ENCODE results near the gene PTGIS. TPM values are rescaled to one million over a fixed set of nuclear protein-coding genes. Genes with fewer than 3 reads are reported as not detected.

The PTGIS gene
- polyA plus RNA-seq, 2 of the 4 experiments (the other 2 are of a cell fraction), result 0.03 to 0.04 TPM

- TF ChIP-seq KDM1A (IDR thresholded peaks at IDR 0.05; ENCODE audit: low read depth) (no peak), BHLHE40 (IDR thresholded peaks at IDR 0.05; ENCODE audit: low read depth, low read length) (no peak), NPAS2 (CRISPR knock-in tag; IDR thresholded peaks at IDR 0.05; ENCODE audit: borderline replicate concordance) (no peak), MAX (IDR thresholded peaks at IDR 0.05) (peak; percentile 61), HOXA7 (CRISPR knock-in tag; IDR thresholded peaks at IDR 0.05) (no peak), RAD21 (conservative IDR thresholded peaks at IDR 0.05 in 1 of 2, IDR thresholded peaks at IDR 0.05 in 1 of 2) (peak; percentile 95 to 96), ESRRA (IDR thresholded peaks at IDR 0.05; ENCODE audit: borderline replicate concordance, low read length) (no peak), SMC3 (IDR thresholded peaks at IDR 0.05) (peak; percentile 96)
Observed at GRCh38 chr20:49608752-49609670, 41.1 kb upstream of the PTGIS start (continued).

GRCh38 chr20:49607568-49607967, 39.6 kb upstream of the PTGIS start:
- Histone ChIP-seq H3K27ac (no peak overlapping the region; a peak in 1 of 6 replicates), H3K4me2 (no peak overlapping the region), H3K4me1 (peaks cover 30% of the 10 kb centered on the region), H3K4me3 (no peak overlapping the region), H3K9me3 (no peaks in the 10 kb centered on the region)
- WGBS (ENCODE audit: missing lambda C conversion rate), result 100% methylated on average over 1 of the region's 1 CpG
- TF ChIP-seq FOSL2 (IDR thresholded peaks at IDR 0.05) (no peak), FOSL2 (CRISPR knock-in tag; IDR thresholded peaks at IDR 0.05) (no peak), CEBPB (IDR thresholded peaks at IDR 0.05) (no peak), MAZ (IDR thresholded peaks at IDR 0.05; ENCODE audit: borderline replicate concordance, low read depth, low read length) (no peak), NFE2L2 (conservative IDR thresholded peaks at IDR 0.05; ENCODE audit: low read length) (no peak), NPAS2 (CRISPR knock-in tag; IDR thresholded peaks at IDR 0.05; ENCODE audit: borderline replicate concordance) (no peak), MAFK (IDR thresholded peaks at IDR 0.05; ENCODE audit: partially characterized antibody) (no peak), ZFP36 (IDR thresholded peaks at IDR 0.05; ENCODE audit: borderline replicate concordance, partially characterized antibody) (peak; percentile 37), KDM5A (IDR thresholded peaks at IDR 0.05) (no peak)
- POLR2A ChIA-PET, result no interaction called here
- no peak for FAIRE-seq
- ATAC-seq, result no peak
- CTCF ChIA-PET, result interaction anchor here (1.0 to 12.7 kb wide), 28 partner anchors 11 to 355 kb away, joined by 3 to 546 read pairs (median 6); no protein-coding TSS in a partner anchor
- DNase-seq (ENCODE audit: low read depth in 1 of 2, low spot score in 1 of 2), result no peak

GRCh38 chr20:49603209-49603627, 35.3 kb upstream of the PTGIS start:
- CTCF ChIA-PET, result interaction anchor here (0.6 to 12.7 kb wide), 21 partner anchors 8 to 299 kb away, joined by 3 to 546 read pairs (median 4); no protein-coding TSS in a partner anchor
- H3K4me2 ChIP-seq, result no peak overlapping the region
- 71% methylated on average over 11 of the region's 11 CpGs for WGBS (ENCODE audit: missing lambda C conversion rate)
- no peak for FAIRE-seq
- peak in 1 of 2 experiments; percentile 69 for DNase-seq (ENCODE audit: low read depth in 1 of 2, low spot score in 1 of 2)
- peak overlapping the region; percentile 69 to 75; a peak in 4 of 6 replicates for H3K27ac ChIP-seq
- peaks cover 21% of the 10 kb centered on the region for H3K4me1 ChIP-seq
- POLR2A ChIA-PET, result no interaction called here
- peak; percentile 67 to 79 for ATAC-seq
- H3K4me3 ChIP-seq, result no peak overlapping the region
- no peak for TF ChIP-seq CHD4 (IDR thresholded peaks at IDR 0.05; ENCODE audit: borderline replicate concordance)
- peak; percentile 51 for TF ChIP-seq SMC3 (IDR thresholded peaks at IDR 0.05)
- peak; percentile 35 to 55; a peak in 4 of 5 replicates for TF ChIP-seq RAD21 (conservative IDR thresholded peaks at IDR 0.05 in 1 of 2, IDR thresholded peaks at IDR 0.05 in 1 of 2)
- TF ChIP-seq NR3C1 (IDR thresholded peaks at IDR 0.05), result no peak
- no peak for TF ChIP-seq PBX3 (IDR thresholded peaks at IDR 0.05)
- peak; percentile 39 for TF ChIP-seq CTCF (IDR thresholded peaks at IDR 0.05)
- TF ChIP-seq EHMT2 (IDR thresholded peaks at IDR 0.05; ENCODE audit: low read depth), result no peak
- no peak for TF ChIP-seq ZNF302 (CRISPR knock-in tag; IDR thresholded peaks at IDR 0.05)
- TF ChIP-seq RARB (CRISPR knock-in tag; IDR thresholded peaks at IDR 0.05), result no peak
- H3K9me3 ChIP-seq, result no peaks in the 10 kb centered on the region
